ENCODE data around the gene TOP2B.

The TOP2B gene

DNA sequence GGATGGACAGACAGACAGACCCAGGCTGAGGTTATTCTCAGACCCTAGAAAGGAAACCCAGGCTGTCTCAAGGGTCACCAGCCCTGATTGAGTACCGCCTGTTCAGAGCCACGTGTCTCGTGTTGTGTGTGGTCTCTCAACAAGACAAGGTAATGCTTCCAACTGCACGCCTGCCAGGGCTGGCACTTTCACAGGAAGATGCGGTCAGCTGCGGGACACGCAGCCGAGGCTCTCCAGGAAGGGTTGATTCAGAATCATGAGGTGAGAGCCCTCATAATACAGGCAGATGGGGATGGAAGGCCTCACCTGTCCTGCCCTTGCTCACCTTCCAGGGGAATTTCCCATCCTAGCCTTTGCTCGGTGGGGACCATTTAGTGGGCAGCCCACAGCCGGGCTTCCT, 81.4 kb downstream of the TOP2B start:
- no peaks in the 10 kb centered on the region; the same call in 1 of the 2 replicates for H3K9me3 ChIP-seq (ENCODE audit: control insufficient read depth, insufficient read depth, low read depth, low read length)
- H3K4me3 ChIP-seq (ENCODE audit: low read depth, low read length), result no peak overlapping the region
- no peak overlapping the region for H3K27ac ChIP-seq (ENCODE audit: low read depth, low read length)
- H3K36me3 ChIP-seq (ENCODE audit: control insufficient read depth, insufficient read depth, low read length), result no peaks in the 10 kb centered on the region
- H3K4me1 ChIP-seq (ENCODE audit: control insufficient read depth, insufficient read depth, low read length), result peaks cover 9% of the 10 kb centered on the region; the same call in 1 of the 2 replicates
- no peaks in the 10 kb centered on the region for H3K27me3 ChIP-seq (ENCODE audit: control insufficient read depth, insufficient read depth, low read length)
- H3K9ac ChIP-seq (ENCODE audit: low read length), result no peak overlapping the region

DNA sequence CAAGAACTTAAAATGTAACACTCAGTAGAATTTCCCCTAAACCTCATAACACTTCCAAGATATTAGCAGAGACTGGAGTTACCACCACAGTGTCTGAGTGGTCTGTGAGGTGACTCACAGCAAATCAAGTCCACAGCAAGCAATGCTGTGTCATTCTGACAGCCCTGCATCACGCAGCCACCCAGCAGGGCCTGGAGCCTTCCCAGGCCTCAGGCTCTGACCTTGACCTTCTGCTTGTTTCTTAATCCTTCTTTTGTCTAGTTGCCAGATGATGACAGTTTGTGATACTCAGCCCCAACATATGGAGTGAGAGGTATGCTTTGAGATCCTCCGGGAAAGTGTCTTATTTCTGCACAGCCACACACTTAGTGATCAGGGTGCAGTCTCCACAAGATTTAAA, 82.5 kb downstream of the TOP2B start:
- Histone ChIP-seq H3K27me3 (ENCODE audit: control insufficient read depth, insufficient read depth, low read length) (no peaks in the 10 kb centered on the region), H3K36me3 (ENCODE audit: control insufficient read depth, insufficient read depth, low read length) (no peaks in the 10 kb centered on the region), H3K9ac (ENCODE audit: low read length) (no peak overlapping the region), H3K9me3 (ENCODE audit: control insufficient read depth, insufficient read depth, low read depth, low read length) (no peaks in the 10 kb centered on the region; the same call in 1 of the 2 replicates), H3K27ac (ENCODE audit: low read depth, low read length) (peak overlapping the region; percentile 0; the same call in 1 of the 2 replicates), H3K4me3 (ENCODE audit: low read depth, low read length) (no peak overlapping the region), H3K4me1 (ENCODE audit: control insufficient read depth, insufficient read depth, low read length) (peaks cover 9% of the 10 kb centered on the region; the same call in 1 of the 2 replicates)

- H3K4me3 ChIP-seq (ENCODE audit: low read depth, low read length), result no peak overlapping the region
- no peak overlapping the region for H3K9ac ChIP-seq (ENCODE audit: low read length)
- no peaks in the 10 kb centered on the region for H3K27me3 ChIP-seq (ENCODE audit: control insufficient read depth, insufficient read depth, low read length)
- peak overlapping the region; percentile 0; the same call in 1 of the 2 replicates for H3K27ac ChIP-seq (ENCODE audit: low read depth, low read length)
- H3K9me3 ChIP-seq (ENCODE audit: control insufficient read depth, insufficient read depth, low read depth, low read length), result no peaks in the 10 kb centered on the region; the same call in 1 of the 2 replicates
- peaks cover 9% of the 10 kb centered on the region; the same call in 1 of the 2 replicates for H3K4me1 ChIP-seq (ENCODE audit: control insufficient read depth, insufficient read depth, low read length)
- H3K36me3 ChIP-seq (ENCODE audit: control insufficient read depth, insufficient read depth, low read length), result no peaks in the 10 kb centered on the region
Measured at GRCh38 chr3:25581823-25582222, 82.9 kb downstream of the TOP2B start.

DNA sequence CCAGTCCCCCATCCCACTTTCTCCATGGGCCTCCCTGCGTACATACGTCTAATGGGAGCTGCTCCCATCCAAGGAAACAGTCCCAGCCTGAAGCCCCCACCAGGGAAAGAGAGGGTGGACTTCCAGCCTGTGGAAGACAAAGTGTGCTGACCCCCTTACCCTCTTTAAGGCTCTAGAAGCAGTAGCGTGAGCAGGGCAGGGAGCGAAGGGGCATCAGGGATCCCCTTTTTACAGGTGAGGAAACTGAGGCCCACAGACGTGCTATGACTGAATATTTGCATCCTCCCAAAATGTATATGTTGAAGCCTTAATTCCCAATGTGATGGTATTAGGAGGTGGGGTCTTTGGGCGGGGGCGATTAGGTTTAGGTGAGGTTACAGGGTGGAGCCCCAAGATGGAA, 83.4 kb downstream of the TOP2B start:
- Histone ChIP-seq H3K27ac (ENCODE audit: low read depth, low read length) (no peak overlapping the region), H3K9me3 (ENCODE audit: control insufficient read depth, insufficient read depth, low read depth, low read length) (no peaks in the 10 kb centered on the region; the same call in 1 of the 2 replicates), H3K9ac (ENCODE audit: low read length) (no peak overlapping the region), H3K4me1 (ENCODE audit: control insufficient read depth, insufficient read depth, low read length) (peaks cover 9% of the 10 kb centered on the region; the same call in 1 of the 2 replicates), H3K4me3 (ENCODE audit: low read depth, low read length) (no peak overlapping the region), H3K36me3 (ENCODE audit: control insufficient read depth, insufficient read depth, low read length) (no peaks in the 10 kb centered on the region), H3K27me3 (ENCODE audit: control insufficient read depth, insufficient read depth, low read length) (no peaks in the 10 kb centered on the region)

- no peaks in the 10 kb centered on the region for H3K36me3 ChIP-seq (ENCODE audit: control insufficient read depth, insufficient read depth, low read length)
- no peak overlapping the region for H3K27ac ChIP-seq (ENCODE audit: low read depth, low read length)
- H3K4me3 ChIP-seq (ENCODE audit: low read depth, low read length), result no peak overlapping the region
- no peak overlapping the region for H3K9ac ChIP-seq (ENCODE audit: low read length)
- peaks cover 9% of the 10 kb centered on the region; the same call in 1 of the 2 replicates for H3K4me1 ChIP-seq (ENCODE audit: control insufficient read depth, insufficient read depth, low read length)
- H3K27me3 ChIP-seq (ENCODE audit: control insufficient read depth, insufficient read depth, low read length), result no peaks in the 10 kb centered on the region
- H3K9me3 ChIP-seq (ENCODE audit: control insufficient read depth, insufficient read depth, low read depth, low read length), result no peaks in the 10 kb centered on the region; the same call in 1 of the 2 replicates
Measured at GRCh38 chr3:25580534-25580933, 84.2 kb downstream of the TOP2B start.

GRCh38 chr3:25578059-25578458, 86.6 kb downstream of the TOP2B start:
- Histone ChIP-seq H3K27me3 (ENCODE audit: control insufficient read depth, insufficient read depth, low read length) (no peaks in the 10 kb centered on the region), H3K27ac (ENCODE audit: low read depth, low read length) (no peak overlapping the region), H3K4me3 (ENCODE audit: low read depth, low read length) (no peak overlapping the region), H3K9me3 (ENCODE audit: control insufficient read depth, insufficient read depth, low read depth, low read length) (no peaks in the 10 kb centered on the region; the same call in 1 of the 2 replicates), H3K4me1 (ENCODE audit: control insufficient read depth, insufficient read depth, low read length) (peaks cover 22% of the 10 kb centered on the region), H3K36me3 (ENCODE audit: control insufficient read depth, insufficient read depth, low read length) (no peaks in the 10 kb centered on the region), H3K9ac (ENCODE audit: low read length) (no peak overlapping the region)

DNA sequence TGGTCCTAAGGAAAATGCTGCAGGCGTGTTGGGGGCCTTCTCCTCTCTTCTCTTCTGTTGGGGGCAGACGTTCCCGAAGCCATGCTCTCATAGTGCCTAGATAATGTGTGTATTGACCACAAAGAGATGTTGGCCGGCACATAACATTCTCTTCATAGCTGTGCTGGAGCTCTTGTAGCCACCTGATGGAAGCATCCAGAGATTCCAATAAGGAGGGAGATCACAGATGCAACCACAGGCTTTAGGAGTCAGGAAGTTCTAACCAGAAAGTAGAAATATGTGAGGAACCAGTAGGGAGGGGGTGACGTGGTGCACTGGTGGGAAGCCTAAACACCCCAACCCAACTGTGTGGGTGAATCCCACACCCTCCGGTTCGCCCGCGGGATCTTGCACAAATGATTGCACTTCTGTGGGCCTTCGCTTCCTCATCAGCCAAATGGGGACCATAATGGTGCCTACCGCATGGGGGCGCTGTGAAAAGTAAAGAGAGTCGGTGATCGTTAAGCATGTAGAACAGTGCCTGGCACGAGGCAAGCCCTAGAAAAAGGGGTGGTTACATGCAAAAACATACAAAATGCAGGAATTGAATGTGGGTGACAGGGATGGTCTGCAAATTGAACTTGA, 87.8 kb downstream of the TOP2B start:
- Histone ChIP-seq H3K9ac (ENCODE audit: low read length) (no peak overlapping the region), H3K4me3 (ENCODE audit: low read depth, low read length) (no peak overlapping the region), H3K4me1 (ENCODE audit: control insufficient read depth, insufficient read depth, low read length) (peaks cover 20% of the 10 kb centered on the region), H3K36me3 (ENCODE audit: control insufficient read depth, insufficient read depth, low read length) (no peaks in the 10 kb centered on the region), H3K27me3 (ENCODE audit: control insufficient read depth, insufficient read depth, low read length) (no peaks in the 10 kb centered on the region), H3K9me3 (ENCODE audit: control insufficient read depth, insufficient read depth, low read depth, low read length) (no peaks in the 10 kb centered on the region), H3K27ac (ENCODE audit: low read depth, low read length) (no peak overlapping the region)

DNA sequence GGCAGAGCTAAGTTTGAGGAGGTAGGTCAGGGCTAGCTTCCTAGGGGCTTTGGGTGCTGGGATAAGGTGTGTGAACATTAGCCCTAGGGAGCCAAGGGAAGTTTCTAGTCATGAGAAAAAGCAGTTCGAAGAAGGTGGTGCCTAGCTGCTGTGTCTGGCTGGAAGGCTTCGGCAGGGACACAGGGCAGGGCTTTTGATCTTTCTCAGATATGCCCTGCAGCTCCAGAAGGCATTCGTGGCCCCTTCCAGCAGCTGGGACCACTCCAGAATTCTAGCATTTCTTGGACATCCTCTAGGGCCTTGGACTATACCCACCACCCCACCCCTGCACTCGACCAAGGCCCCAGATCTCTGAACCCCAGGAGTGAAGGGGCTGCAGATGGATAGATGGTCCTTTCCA, 88.6 kb downstream of the TOP2B start:
- Histone ChIP-seq H3K27ac (ENCODE audit: low read depth, low read length) (no peak overlapping the region), H3K4me1 (ENCODE audit: control insufficient read depth, insufficient read depth, low read length) (peaks cover 17% of the 10 kb centered on the region), H3K36me3 (ENCODE audit: control insufficient read depth, insufficient read depth, low read length) (no peaks in the 10 kb centered on the region), H3K9me3 (ENCODE audit: control insufficient read depth, insufficient read depth, low read depth, low read length) (no peaks in the 10 kb centered on the region), H3K27me3 (ENCODE audit: control insufficient read depth, insufficient read depth, low read length) (no peaks in the 10 kb centered on the region), H3K4me3 (ENCODE audit: low read depth, low read length) (no peak overlapping the region), H3K9ac (ENCODE audit: low read length) (no peak overlapping the region)

DNA sequence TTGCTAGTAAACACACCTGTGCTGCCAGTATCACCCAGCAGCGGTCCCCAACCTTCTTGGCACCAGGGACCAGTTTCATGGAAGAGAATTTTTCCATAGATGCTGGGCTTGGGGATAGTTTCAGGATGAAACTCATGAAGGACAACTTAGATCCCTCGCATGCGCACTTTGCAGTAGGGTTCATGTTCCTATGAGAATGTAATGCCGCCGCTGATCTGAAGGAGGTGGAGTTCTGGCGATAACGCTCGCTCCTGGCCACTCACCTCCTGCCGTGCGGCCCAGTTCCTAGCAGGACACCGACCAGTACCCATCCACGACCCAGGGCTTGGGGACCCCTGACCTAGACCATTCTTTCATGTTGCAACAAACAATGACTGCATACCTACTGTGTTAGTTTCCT, 89.7 kb downstream of the TOP2B start:
- Histone ChIP-seq H3K36me3 (ENCODE audit: control insufficient read depth, insufficient read depth, low read length) (no peaks in the 10 kb centered on the region), H3K9me3 (ENCODE audit: control insufficient read depth, insufficient read depth, low read depth, low read length) (no peaks in the 10 kb centered on the region), H3K4me1 (ENCODE audit: control insufficient read depth, insufficient read depth, low read length) (peaks cover 17% of the 10 kb centered on the region), H3K27me3 (ENCODE audit: control insufficient read depth, insufficient read depth, low read length) (no peaks in the 10 kb centered on the region), H3K27ac (ENCODE audit: low read depth, low read length) (no peak overlapping the region), H3K9ac (ENCODE audit: low read length) (no peak overlapping the region), H3K4me3 (ENCODE audit: low read depth, low read length) (no peak overlapping the region)

DNA sequence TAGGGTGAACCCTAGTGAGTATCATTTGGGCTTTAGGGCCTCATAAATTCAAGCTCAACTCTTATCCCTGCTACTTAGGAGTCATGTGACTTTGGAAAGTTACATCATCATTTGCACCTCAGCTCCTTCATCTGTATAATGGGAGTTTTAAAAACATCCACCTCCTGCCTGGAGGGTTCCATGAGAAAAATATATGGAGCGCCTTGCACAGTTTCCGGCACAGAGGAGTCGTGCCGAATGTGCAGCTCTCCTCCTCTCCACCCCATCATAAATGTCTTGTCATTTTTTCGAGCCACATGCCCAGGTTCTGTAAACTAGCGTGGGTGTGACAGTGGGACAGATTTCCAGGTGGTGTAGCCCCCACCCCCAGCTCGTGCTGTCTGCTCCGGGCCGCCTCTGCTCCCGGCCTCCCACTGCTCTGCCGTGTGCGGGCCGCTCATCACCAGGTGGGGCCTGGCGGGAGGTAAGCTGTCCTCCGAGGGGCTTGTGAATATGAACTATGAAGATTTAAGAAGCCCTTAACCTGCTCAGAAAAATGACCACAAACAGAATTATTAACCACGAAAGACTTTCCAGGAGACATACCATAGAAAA, 90.4 kb downstream of the TOP2B start:
- no peak overlapping the region for H3K9ac ChIP-seq (ENCODE audit: low read length)

GRCh38 chr3:25573386-25574171, 91.1 kb downstream of the TOP2B start:
- Histone ChIP-seq H3K4me3 (ENCODE audit: low read depth, low read length) (no peak overlapping the region), H3K36me3 (ENCODE audit: control insufficient read depth, insufficient read depth, low read length) (no peaks in the 10 kb centered on the region), H3K27me3 (ENCODE audit: control insufficient read depth, insufficient read depth, low read length) (no peaks in the 10 kb centered on the region), H3K27ac (ENCODE audit: low read depth, low read length) (peak overlapping the region; percentile 35; the same call in 1 of the 2 replicates), H3K4me1 (ENCODE audit: control insufficient read depth, insufficient read depth, low read length) (peaks cover 17% of the 10 kb centered on the region), H3K9me3 (ENCODE audit: control insufficient read depth, insufficient read depth, low read depth, low read length) (no peaks in the 10 kb centered on the region), H3K9ac (ENCODE audit: low read length) (peak overlapping the region; percentile 51)

More for the DNA sequence above, 90.4 kb downstream of the TOP2B start:
- no peaks in the 10 kb centered on the region for H3K9me3 ChIP-seq (ENCODE audit: control insufficient read depth, insufficient read depth, low read depth, low read length)
- H3K4me1 ChIP-seq (ENCODE audit: control insufficient read depth, insufficient read depth, low read length), result peaks cover 17% of the 10 kb centered on the region
- no peak overlapping the region for H3K4me3 ChIP-seq (ENCODE audit: low read depth, low read length)
- H3K27me3 ChIP-seq (ENCODE audit: control insufficient read depth, insufficient read depth, low read length), result no peaks in the 10 kb centered on the region
- no peak overlapping the region; the same call in 1 of the 2 replicates for H3K27ac ChIP-seq (ENCODE audit: low read depth, low read length)
- H3K36me3 ChIP-seq (ENCODE audit: control insufficient read depth, insufficient read depth, low read length), result no peaks in the 10 kb centered on the region
